Neural progenitor cell (in vitro differentiated cells): ENCODE results near the gene PLXNB2.

ENCODE experiments used
- EZH2 ChIP-seq: fragments of 200-600 bp; sonication (generic); IDR thresholded peaks from 2 replicates; pipeline ENCODE4 v1.6.1; 2017; ENCODE audit warnings: antibody characterized with exemption, mild to moderate bottlenecking, moderate library complexity
- EZH2phosphoT487 ChIP-seq: fragments of 200-600 bp; sonication (generic); IDR thresholded peaks from 2 replicates; pipeline ENCODE4 v1.6.1; 2017; ENCODE audit warnings: antibody characterized with exemption
- TF ChIP-seq, protein P1 (sequence below): fragments of 200-600 bp; sonication (generic); IDR thresholded peaks from 2 replicates; pipeline ENCODE4 v1.5.1; 2017; ENCODE audit warnings: antibody characterized with exemption, mild to moderate bottlenecking

DNA sequence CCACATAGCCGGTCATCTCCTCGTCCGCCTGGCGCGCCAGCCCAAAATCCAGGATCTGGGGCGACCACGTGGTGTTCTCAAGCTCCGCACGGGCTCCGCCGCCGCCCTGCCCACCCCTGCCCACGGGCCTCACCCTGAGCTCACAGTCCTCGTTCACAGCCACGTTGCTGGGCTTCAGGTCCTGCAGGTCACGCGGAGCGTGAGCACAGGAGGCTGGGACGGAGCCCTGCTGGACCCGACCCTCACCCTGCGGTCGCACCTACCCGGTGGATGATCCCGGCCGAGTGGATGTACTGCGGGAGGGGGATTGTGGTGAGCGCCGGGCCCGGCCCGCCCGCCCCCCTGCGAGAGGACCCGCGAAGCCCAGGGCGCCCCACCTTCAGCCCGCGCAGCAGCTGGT lies 40.5 kb downstream of the PLXNB2 start:
- TF ChIP-seq EZH2phosphoT487 (no peak), EZH2 (no peak)
- TF ChIP-seq, protein P1, sequence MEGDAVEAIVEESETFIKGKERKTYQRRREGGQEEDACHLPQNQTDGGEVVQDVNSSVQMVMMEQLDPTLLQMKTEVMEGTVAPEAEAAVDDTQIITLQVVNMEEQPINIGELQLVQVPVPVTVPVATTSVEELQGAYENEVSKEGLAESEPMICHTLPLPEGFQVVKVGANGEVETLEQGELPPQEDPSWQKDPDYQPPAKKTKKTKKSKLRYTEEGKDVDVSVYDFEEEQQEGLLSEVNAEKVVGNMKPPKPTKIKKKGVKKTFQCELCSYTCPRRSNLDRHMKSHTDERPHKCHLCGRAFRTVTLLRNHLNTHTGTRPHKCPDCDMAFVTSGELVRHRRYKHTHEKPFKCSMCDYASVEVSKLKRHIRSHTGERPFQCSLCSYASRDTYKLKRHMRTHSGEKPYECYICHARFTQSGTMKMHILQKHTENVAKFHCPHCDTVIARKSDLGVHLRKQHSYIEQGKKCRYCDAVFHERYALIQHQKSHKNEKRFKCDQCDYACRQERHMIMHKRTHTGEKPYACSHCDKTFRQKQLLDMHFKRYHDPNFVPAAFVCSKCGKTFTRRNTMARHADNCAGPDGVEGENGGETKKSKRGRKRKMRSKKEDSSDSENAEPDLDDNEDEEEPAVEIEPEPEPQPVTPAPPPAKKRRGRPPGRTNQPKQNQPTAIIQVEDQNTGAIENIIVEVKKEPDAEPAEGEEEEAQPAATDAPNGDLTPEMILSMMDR: no peak
